D721Med (cell line): Measurements from ENCODE around the gene MED4.
A peak's percentile ranks its signal among the peaks of the same experiment; 100 is the strongest.

ENCODE experiments used
- DNase-seq: peaks from one replicate; pipeline ENCODE4 v3.0.0; 2011; ENCODE audit warnings: low spot score; ENCODE audit not compliant: insufficient read length
- FAIRE-seq: peaks from 2 replicates; lab custom pipeline; 2011; peaks lifted over from hg19 to GRCh38; lab: Jason Lieb, UNC
- TF ChIP-seq, protein P1 (sequence below): IDR thresholded peaks from 2 replicates; pipeline ENCODE4 v1.5.1; 2012; ENCODE audit warnings: mild to moderate bottlenecking, control low read depth; ENCODE audit not compliant: insufficient read depth; ENCODE audit errors: missing control alignments

The MED4 gene

DNA sequence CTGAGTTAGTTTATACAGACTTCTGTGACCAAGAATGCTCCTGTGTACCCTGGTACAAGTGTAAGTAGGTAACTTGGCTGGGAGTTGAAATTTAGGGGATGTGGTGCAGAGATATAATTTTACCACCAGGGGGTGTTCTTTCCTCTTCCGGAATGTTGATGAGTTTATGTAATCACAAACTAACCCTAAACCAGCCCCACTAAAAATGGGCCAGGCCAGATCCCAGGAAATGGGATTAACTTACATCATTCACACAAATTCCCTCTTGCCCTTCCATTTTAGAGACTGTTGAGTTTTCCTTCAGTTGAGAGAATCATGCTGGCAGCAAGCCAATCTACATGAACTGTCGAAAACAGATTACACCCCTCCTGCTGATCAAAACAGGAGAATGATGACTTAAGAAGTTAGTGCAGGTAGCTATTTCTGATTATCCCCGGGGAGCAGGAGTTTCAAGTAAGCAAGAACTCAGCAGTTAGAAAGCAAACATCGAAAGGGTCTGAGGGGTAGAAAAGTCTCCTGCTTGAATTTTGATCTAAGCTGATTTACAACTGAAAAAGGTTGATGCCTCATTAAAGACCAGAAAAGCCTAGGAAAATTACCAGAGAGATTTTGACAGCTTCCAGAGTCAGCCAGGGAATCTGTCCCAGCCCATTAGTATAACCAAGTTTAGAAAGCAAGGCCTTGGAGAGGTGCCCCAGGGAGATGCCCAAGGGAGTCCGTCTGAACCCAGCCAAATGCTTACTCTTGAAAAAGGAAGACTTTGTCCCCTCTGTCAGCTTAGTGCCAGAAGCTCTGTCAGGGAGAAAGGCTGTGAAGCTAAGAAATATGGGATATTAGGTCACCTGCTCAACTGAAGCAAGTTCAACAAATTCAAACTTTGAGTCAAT lies 32.3 kb upstream of the MED4 start:
- peak; percentile 86 for FAIRE-seq
- DNase-seq, result no peak

DNA sequence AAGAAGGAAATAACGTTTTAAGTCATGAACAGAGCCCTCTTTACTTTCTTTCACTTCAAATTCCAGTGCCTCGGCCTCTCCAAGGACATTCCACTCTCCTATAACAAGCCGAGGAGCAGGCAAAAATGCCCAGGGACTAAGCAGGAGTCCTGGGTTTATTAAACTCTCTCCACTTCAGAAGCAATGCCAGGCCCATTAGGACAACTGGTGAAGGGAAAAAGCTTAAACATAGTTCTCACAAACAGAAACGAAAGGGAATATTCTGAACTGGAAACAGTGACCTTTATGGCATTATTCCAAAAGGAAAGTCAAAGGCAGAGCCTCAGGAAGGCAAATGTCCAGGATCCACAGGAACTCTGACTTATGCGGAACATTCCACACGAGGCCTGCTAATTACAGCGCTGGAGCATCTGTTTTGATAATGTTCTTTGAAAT lies 30.9 kb upstream of the MED4 start:
- DNase-seq, result no peak
- no peak for FAIRE-seq

More for the DNA sequence above, 32.3 kb upstream of the MED4 start:
- TF ChIP-seq, protein P1, sequence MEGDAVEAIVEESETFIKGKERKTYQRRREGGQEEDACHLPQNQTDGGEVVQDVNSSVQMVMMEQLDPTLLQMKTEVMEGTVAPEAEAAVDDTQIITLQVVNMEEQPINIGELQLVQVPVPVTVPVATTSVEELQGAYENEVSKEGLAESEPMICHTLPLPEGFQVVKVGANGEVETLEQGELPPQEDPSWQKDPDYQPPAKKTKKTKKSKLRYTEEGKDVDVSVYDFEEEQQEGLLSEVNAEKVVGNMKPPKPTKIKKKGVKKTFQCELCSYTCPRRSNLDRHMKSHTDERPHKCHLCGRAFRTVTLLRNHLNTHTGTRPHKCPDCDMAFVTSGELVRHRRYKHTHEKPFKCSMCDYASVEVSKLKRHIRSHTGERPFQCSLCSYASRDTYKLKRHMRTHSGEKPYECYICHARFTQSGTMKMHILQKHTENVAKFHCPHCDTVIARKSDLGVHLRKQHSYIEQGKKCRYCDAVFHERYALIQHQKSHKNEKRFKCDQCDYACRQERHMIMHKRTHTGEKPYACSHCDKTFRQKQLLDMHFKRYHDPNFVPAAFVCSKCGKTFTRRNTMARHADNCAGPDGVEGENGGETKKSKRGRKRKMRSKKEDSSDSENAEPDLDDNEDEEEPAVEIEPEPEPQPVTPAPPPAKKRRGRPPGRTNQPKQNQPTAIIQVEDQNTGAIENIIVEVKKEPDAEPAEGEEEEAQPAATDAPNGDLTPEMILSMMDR, result peak; percentile 66

DNA sequence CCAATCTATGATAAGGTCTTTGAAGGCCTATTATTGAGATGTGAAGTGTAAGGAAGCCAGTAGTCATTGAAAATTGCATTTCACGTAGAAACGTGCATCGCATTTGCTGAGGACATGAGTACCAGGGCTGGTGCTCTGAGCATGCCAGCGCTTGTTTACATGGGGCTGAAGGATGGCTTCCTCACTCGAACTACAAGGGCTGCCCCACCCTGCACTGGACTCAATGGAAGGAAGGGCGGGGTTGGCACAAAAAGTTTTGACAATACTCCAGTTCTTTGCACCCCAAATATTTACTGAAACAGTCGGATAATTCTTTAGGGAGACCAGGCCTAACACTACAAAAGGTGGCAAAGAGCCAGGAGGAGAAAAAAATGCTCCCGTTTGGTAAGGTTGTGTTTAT lies 28.9 kb upstream of the MED4 start:
- no peak for DNase-seq
- TF ChIP-seq, protein P1, result no peak
- FAIRE-seq, result no peak

More for the DNA sequence above, 30.9 kb upstream of the MED4 start:
- TF ChIP-seq, protein P1, result no peak

DNA sequence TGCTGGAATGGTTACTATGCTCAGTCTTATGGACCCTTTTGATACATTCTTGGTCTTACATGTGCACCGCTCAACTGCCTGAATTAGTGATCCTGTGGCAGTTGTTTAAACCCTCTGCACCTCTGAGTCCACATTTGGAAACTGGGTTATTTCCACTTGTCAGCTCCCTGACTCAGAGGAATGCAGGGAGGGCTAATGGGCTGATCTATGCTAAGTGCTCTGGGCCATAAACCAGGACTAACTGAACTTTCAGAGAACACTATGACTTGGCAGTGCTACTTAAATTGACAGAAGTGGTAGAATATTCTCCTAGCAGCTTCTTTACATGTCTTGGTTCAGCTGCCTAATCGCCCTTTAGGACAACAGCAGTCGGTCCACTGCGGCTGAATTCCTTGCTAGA lies 26.8 kb upstream of the MED4 start:
- TF ChIP-seq, protein P1, result no peak
- FAIRE-seq (no peak), DNase-seq (no peak)

DNA sequence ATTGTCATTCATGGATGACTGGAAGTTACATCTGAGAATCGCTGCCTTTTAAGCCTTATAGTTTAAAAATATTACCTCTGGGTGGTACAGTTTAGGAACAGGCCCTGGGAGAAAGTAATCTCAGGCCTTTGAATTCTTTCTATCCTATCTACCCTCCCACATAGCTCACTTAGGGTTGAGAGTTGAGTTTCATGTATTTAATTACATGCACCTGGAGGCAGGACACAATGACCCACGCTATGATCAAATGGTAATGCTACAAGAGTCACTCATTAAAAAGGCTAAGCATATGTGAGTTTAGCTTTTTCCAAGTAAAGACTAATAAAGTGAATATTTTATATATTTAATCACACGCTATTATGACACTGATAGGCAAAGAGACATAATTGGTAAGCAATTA lies 25.3 kb upstream of the MED4 start:
- FAIRE-seq (no peak), DNase-seq (no peak)
- TF ChIP-seq, protein P1, result no peak

DNA sequence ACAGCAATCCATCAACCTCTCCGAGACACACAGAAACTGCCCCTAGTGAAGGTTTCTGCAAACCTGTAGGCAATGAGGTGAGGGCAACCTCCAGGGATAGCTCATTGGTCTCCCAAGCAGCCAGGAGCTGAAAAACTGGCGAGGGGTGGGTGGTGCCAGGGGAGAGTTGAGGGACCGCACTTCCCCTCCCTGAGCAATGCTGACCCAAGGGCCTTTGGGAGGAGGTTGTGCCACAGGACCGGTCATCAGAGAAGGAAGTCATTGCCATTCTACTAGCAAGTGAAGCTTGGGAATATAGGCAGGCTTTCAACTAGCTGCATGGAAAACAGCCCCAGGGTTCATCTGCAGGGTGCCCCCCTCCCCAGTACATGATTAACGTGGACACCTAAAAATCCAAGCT lies 23.1 kb upstream of the MED4 start:
- TF ChIP-seq, protein P1, result no peak
- DNase-seq, result no peak
- FAIRE-seq, result no peak

DNA sequence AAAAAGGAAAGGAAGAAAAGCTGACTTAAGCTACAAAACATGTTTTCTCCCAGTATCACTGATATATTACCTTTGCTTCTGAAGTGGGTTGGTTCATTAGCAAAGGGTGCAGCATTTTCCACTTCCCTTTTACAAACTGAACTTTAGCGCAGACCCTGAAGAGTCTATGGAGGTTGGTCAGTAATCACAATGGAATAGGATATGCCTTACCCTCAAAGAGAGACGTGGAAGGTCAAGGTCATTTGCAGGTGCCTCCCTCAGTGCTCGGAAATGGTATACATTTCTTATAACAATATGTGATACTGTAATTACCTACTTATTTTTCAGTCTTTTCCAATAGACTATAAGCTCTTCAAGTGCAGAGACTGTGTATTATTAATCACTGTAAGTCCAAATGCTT lies 21.9 kb upstream of the MED4 start:
- FAIRE-seq (no peak), DNase-seq (no peak)
- TF ChIP-seq, protein P1, result no peak
